Measurements from ENCODE around the gene KRT16. TPM values are rescaled to one million over a fixed set of nuclear protein-coding genes. Genes with fewer than 3 reads are reported as not detected.
"Not testable (repeated sequence)": the region's sequence is repeated elsewhere in the genome, so short reads cannot be mapped to it uniquely, and the experiment has no call there.

KRT16 gene
- total RNA-seq, 4 donors from 2014 or later, result not detected

DNA sequence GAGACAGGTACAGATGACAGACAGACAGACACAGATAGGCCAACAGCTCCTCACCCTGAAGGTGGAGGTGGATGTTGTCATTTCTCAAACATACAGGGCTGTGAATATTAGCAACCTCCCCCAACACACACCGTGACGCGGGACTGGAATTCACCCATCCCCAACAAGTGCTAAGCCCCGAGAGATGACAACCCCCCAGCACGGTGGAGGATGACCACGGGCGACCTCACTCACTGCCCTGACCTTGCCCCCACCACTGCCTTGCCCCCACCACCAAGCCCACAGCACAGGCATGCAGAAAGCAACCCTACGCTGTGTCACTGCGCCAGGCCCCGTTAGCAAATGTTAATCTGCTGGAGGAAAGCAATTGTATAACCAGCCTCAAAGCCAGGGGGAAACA is 16.7 kb upstream of the KRT16 start:
- TF ChIP-seq, protein P1, sequence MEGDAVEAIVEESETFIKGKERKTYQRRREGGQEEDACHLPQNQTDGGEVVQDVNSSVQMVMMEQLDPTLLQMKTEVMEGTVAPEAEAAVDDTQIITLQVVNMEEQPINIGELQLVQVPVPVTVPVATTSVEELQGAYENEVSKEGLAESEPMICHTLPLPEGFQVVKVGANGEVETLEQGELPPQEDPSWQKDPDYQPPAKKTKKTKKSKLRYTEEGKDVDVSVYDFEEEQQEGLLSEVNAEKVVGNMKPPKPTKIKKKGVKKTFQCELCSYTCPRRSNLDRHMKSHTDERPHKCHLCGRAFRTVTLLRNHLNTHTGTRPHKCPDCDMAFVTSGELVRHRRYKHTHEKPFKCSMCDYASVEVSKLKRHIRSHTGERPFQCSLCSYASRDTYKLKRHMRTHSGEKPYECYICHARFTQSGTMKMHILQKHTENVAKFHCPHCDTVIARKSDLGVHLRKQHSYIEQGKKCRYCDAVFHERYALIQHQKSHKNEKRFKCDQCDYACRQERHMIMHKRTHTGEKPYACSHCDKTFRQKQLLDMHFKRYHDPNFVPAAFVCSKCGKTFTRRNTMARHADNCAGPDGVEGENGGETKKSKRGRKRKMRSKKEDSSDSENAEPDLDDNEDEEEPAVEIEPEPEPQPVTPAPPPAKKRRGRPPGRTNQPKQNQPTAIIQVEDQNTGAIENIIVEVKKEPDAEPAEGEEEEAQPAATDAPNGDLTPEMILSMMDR (IDR thresholded peaks at IDR 0.05), result no peak
- no peak for TF ChIP-seq POLR2A (IDR thresholded peaks at IDR 0.05)
- Histone ChIP-seq H3K27ac (no peak overlapping the region), H3K9me3 (no peaks in the 10 kb centered on the region), H3K4me3 (no peak overlapping the region), H3K27me3 (no peaks in the 10 kb centered on the region), H3K36me3 (no peaks in the 10 kb centered on the region), H3K4me1 (no peaks in the 10 kb centered on the region)
- DNase-seq, result no peak
- intact Hi-C loops (cut with DNase I; ENCODE audit: low total_unique reads), result no loop called here

DNA sequence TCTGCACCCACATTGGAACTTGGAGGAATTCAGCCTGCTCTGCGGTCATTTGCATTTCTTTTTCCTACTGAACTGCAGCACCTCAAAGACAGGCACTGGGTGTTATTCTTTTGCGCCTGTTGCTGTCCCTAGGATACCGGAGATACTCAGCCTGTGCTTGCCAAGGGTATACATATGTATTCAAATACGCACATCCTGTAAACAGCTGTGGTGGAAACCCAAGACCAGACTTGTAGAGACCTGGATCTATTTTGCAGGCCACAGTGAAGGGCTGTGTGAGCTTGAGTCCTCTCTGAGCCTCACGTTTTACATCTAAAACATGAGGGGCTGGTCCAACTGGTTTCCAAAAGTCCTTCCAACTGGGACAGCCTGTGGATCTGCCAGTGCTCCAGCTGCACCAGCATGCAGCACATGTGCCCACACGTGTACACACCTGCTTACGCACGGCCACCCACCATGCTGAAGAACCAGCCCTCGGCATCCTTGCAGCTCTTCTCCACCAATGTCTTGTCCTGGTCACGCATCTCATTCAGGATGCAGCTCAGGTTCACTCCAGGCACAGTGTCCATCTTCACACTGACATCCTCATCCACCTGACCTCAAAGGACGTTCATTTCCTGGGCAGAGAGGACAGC is 16.2 kb upstream of the KRT16 start:
- H3K36me3 ChIP-seq; H3K4me3 ChIP-seq; H3K27me3 ChIP-seq; H3K27ac ChIP-seq; H3K4me1 ChIP-seq; DNase-seq; H3K9me3 ChIP-seq; intact Hi-C loops (cut with DNase I; ENCODE audit: low total_unique reads): not testable (repeated sequence)

DNA sequence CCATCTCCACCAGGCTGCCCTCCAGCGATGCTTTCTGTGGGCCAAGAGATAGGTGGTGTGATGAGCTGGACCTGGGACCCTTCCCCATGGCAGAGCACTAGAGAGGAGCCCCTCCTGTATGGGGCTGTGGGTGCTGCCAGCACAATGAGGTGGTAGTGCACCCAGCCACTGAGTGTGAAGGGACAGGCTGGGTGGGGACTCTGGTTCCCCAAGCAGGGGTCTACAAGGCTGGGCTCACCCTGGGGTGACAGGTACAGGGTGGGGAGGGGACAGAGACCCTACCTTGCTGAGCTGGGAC is 15.5 kb upstream of the KRT16 start:
- DNase-seq; H3K9me3 ChIP-seq; H3K36me3 ChIP-seq; H3K4me1 ChIP-seq; H3K27ac ChIP-seq; intact Hi-C loops (cut with DNase I; ENCODE audit: low total_unique reads); H3K27me3 ChIP-seq; H3K4me3 ChIP-seq: not testable (repeated sequence)

DNA sequence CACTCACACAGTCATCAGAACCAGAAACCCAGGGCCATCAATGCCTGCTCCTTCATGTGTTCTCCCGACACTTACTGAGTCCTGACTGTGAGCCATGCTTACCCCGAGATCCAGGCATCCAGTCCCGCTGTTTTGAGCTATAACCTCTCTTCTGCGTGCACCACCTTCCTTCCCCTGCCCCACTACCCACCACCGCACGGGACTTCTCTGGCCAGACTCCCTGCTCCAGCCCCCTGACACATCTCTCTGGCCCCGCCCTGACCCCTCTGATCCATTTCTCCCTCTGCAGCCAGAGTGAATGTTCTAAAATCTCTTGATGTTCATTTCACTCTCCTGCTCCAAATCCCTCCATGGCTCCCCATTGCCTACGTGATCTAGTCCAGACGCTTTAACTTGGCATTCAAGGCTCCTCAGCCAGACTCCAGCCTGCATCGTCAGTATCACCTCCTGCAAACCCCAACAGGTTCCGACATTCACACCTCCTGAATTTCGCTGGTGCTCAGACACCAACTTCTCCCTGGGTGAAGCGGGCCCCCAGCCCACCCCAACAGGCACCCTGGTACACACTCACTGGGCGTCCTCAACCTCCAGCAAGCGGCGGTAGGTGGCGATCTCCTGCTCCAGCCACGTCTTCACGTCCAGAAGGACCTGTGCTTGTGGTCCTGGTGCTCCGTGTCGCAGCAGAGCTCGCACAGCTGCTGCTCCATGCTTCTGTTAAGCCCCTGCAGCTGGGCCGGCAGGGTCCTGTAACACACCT is 14.9 kb upstream of the KRT16 start:
- Histone ChIP-seq H3K9me3 (no peaks in the 10 kb centered on the region), H3K27ac (no peak overlapping the region), H3K27me3 (no peaks in the 10 kb centered on the region), H3K4me3 (no peak overlapping the region), H3K36me3 (no peaks in the 10 kb centered on the region), H3K4me1 (no peaks in the 10 kb centered on the region)
- no peak for TF ChIP-seq POLR2A (IDR thresholded peaks at IDR 0.05)
- TF ChIP-seq, protein P1 (IDR thresholded peaks at IDR 0.05), result no peak
- intact Hi-C loops (cut with DNase I; ENCODE audit: low total_unique reads), result no loop called here
- no peak for DNase-seq

DNA sequence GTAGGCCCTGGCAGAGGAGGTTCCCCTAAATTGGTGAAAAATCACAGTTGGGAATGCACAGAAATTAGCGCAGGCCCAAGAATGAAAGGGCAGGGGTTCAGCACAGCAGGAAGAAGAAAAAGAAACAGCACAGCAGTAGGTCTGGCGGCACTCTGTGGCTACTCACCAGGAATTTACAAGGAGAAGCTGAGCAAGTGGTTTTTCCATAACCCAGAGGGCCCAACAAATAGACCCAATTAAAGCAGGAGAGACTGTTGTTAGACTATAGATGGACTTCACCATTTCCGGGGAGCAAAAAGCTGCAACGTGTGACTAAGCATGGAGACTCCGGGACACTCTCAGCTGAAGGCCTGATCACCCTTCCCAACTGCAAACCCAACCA is 14.3 kb upstream of the KRT16 start:
- H3K36me3 ChIP-seq; H3K27ac ChIP-seq; intact Hi-C loops (cut with DNase I; ENCODE audit: low total_unique reads); H3K9me3 ChIP-seq; H3K27me3 ChIP-seq; DNase-seq; H3K4me1 ChIP-seq; H3K4me3 ChIP-seq: not testable (repeated sequence)

DNA sequence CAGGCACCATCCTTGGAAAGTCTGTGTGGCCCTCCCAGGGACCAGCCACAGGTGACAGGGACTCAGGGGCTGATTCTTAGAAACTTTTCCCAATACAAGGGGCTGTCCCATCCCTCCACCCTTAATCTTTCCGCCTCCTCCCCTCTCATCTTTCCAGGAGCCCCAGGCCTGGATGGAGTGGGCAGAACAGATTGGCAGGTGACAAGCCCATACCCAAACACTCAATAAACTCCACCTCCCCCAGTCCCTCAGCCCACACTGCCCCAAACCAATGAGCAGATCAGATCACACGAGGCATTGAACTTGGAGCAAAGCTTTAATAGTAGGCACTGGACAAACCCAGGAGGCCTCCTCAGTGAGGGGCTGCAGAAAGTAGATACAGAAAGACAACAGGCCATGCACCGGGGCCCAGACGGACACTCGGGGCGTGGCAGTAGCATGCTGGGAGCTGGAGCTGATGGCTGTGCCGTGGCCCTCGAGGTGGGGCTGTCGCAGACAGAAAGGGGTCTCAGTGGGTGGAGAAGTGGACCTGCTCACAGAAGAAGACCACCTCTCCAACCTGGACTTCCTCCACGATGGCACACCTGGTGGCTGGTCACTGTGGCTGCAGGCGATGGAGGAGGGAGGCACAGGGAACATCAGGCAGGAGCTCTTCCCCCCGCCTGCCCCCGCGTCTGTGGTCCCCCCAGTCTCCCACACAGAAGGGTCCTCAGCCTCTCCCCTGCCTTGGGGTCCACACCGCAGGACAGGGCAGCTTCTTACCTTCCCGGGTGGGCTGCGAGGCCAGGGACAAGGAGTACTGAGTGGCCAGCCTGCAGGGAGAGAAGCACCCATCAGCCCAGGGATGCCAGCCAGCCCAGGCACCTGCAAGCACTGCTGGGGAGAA is 13.7 kb upstream of the KRT16 start:
- H3K9me3 ChIP-seq; H3K27ac ChIP-seq; H3K27me3 ChIP-seq; DNase-seq; H3K36me3 ChIP-seq; H3K4me1 ChIP-seq; H3K4me3 ChIP-seq; intact Hi-C loops (cut with DNase I; ENCODE audit: low total_unique reads): not testable (repeated sequence)

DNA sequence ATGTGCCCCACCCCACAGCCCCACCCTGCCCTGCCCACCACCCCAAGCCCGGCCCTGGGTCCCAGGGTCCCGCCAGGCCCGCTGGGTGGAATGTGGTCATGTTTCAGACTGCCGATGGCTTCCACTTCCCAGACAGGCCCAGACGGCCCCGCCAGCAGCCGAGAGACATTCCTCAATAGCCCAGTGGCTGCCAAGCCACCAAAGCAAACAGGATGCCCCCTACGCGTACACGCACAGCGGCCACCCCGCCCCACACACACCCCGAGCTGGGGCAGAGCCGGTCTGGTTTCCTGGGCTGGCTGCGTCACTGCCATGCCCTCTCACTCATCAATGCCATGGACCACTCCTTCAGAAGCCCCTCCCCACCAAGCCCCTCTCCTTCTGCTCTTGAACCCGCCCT is 13.0 kb upstream of the KRT16 start:
- Histone ChIP-seq H3K27ac (no peak overlapping the region), H3K27me3 (no peaks in the 10 kb centered on the region), H3K4me3 (no peak overlapping the region), H3K4me1 (no peaks in the 10 kb centered on the region), H3K9me3 (no peaks in the 10 kb centered on the region), H3K36me3 (no peaks in the 10 kb centered on the region)
- no peak for DNase-seq
- no peak for TF ChIP-seq POLR2A (IDR thresholded peaks at IDR 0.05)
- TF ChIP-seq, protein P1 (IDR thresholded peaks at IDR 0.05), result no peak
- intact Hi-C loops (cut with DNase I; ENCODE audit: low total_unique reads), result no loop called here
